MV-4-11 (cell line): Measurements from ENCODE around the gene POLE4.

Experiments used
- DNase-seq: peaks from one replicate; lab custom pipeline; 2025; lab: John Stamatoyannopoulos, UW

The POLE4 gene

DNA sequence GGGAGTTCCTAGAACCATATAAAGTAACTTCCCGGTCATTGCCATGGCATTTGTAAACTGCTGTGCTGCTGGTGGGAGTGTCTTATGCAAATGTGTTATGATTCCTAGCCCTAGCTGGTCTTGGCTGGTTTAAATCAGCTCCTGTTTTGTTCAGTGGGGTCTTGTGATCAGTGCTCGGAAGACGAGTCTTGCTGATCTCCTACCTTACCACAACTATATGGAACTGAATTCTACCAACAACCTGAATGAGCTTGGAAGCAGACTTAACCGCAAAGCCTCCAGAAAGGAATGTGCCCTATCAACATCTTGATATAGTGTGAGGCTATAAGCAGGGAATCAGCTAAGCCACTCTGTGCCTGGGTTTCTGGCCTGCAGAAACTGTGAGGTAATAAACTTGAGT is 33.5 kb downstream of the POLE4 start:
- no peak for DNase-seq

DNA sequence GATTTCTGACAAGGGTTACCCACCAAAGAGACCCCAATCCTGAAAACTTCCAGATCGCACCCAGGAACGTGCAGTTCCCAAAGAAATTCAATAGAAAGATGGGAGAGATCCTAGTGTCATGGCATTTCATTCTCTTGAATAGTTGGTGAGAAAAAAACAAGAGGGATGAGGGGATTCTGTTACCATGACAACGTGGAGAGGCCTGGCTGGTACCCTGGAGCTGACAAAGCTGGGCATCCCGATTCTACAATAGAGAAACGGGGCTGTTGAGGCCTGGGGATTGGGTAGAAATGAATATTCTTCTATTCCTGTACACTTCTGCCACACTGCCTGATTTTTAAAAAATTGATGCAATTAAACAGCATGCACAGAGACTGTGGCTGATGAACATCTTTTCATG is 41.0 kb downstream of the POLE4 start:
- no peak for DNase-seq

DNA sequence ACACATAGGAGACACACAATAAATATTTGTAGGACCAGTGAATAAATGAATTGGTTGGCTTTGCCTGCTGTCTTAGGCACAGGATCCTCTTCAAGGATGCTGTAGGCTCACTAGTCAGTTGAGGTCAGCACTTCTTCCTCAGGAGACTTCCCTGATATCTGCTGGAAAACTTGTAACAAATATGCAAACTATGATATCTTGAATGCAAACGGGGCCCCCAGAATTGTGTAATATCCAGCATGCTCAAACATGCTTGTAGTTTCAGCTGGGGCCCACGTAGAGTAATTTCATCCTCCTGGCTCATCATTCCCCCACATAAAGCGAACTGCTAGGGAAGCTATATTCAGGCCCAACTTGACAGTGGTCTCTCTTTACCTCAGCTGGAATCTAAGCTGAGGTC is 43.6 kb downstream of the POLE4 start:
- no peak for DNase-seq

DNA sequence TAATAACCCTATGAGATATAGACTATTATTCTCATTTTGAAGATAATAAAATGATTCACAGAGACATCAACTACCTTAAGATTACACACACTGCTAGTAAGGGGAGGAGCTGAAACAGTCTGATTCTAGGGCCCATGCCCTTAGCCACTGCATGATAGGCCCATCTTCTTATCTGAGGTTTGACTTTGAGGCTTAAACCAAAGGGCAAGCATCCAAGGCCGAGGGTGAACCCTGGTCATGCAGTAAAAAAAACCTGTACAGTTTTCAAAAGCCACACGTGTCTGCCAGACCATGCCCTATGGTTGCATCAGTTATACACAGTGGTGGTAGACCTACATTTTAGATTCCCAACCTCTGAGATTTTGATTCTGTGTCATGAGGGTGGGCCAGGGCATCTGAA is 44.8 kb downstream of the POLE4 start:
- no peak for DNase-seq

DNA sequence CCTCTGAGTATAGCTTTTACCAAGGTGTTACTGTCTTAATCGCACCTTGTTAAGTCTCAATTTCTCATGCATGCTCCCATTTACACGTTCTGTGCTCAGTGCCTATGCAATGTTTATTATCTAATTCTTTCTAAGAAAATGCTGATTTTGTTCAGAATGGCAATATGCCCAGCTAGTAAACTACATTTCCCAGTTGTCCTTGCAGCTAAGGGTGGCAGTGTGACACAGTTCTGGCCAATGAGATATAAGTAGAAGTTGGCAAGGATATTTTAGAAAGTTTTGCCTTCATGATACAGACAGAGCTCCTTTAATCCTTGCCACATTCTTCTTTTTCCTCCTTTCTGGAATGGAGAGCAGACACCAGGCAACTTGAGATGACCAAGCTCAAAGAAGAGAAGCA is 45.3 kb downstream of the POLE4 start:
- no peak for DNase-seq

DNA sequence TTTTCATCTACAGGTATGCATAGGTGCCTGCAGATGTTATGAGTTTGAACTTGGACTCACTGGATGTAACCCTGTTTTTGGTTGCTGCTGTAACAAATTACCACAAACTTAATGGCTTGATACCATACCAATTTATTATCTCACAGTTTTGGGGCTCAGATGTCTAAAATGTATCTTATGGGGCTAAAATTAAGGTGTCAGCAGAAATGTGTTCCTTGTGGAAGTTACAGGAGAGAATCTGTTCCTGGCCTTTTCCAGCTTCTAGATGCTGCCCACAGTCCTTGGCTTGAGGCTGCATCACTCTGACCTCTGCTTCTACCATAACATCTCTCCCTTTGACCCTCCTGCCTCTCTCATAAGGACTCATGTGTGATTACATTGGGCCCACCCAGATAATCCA is 47.6 kb downstream of the POLE4 start:
- no peak for DNase-seq

DNA sequence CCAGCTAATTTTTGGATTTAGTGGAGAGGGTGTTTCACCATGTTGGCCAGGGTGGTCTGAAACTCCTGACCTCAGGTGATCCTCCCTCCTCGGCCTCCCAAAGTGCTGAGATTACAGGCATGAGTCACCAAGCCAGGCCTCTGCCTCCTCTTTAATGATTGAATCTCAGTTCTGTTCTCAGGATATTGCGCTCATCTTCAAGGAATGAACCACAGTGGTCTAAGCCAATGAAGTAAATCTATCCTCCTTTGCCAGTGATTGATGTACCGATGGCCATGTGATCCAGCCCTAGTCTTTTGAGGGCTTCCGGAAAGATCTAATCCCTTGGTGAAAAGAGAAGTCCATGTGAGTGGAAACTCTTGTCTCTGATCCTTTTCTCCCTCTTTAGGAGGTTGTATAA is 48.6 kb downstream of the POLE4 start:
- DNase-seq: no peak

DNA sequence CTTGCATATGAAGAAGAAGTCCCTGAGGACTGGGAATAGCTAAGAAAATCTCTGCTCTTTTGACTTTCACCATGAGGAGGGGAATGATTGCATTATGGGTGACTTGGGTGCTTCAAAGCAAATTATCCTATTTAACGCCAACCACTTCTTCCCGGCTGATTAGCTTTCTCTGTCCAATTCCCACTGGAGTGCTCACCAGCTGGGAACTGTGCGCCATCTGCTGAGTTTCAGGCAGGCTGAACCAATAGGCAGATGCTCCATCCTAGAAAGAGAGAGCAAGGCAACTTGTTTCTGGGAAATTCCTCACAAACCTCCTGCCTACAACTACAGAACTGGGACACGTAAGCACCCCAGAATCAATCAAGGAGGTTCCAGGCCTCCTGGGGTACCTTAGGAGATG is 49.4 kb downstream of the POLE4 start:
- no peak for DNase-seq

DNA sequence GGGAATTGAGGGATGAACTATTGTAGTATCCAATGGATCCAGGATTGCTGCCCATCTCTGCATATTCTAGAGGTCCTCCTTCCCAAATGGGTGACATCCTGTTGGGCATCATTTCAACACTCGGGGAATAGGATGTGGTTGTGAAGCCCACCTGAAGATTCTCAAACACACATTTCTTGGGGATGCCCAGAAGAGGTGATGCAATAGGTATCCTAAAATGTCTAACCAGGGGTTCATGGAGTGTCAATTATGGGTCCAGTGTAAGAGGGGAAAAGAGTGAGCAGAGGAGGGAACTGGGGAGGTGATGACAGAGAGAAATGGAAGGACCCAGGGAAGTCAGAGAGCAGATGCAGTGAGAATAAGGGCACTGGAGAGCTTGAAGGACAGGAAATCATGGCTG is 52.1 kb downstream of the POLE4 start:
- no peak for DNase-seq

DNA sequence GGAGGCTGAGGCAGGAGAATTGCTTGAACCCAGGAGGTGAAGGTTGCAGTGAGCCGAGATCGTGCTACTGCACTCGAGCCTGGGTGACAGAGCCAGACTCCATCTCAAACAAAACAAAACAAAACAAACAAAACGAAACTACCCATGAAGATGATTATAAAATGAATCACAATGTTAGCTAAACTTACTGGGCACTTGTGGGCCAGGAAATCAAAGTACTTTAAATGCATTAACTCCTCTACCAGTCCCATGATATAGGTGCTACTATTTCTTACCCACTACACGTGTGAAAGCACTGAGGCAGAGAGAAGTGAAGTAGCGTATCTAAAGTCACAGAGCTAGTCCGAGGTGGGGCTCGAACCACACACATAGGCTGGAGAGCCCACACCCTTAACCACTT is 53.6 kb downstream of the POLE4 start:
- no peak for DNase-seq

DNA sequence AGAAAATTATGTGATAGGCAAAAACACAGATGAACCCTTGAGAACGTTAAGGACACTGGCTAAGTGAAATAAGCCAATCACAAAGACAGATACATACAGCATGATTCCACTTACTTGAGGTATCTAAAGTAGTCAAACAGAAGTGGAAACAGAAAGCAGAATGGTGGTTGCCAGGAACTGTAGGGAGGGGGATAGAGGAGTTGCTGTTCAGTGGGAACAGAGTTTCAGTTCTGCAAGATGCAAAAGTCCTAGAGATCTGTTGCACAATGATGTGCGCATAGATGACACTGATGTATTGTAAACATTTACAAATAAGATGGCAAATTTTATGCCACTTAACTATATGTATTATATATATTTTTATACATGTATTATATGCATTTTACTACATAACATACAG is 59.7 kb downstream of the POLE4 start:
- DNase-seq: peak; percentile 95
